Ovary (tissue), 3 donors: ENCODE measurements around the gene ADAT3.
"Not testable (repeated sequence)": the region's sequence is repeated elsewhere in the genome, so short reads cannot be mapped to it uniquely, and the experiment has no call there.

ENCODE experiments used
- CTCF ChIP-seq, 3 donors: fragments of 450-650 bp in 2 of 3; fragments of 200-600 bp in 1 of 3; IDR thresholded peaks; one replicate each; pipeline versions ENCODE4 v1.5.1 to v1.8.0; 2016 to 2022; ENCODE audit warnings: antibody characterized with exemption in 3 of 3, mild to moderate bottlenecking in 1 of 3
- EP300 ChIP-seq: sonication (generic); formaldehyde crosslinking; IDR thresholded peaks from one replicate; pipeline ENCODE4 v1.6.1; 2017; ENCODE audit warnings: antibody characterized with exemption
- POLR2A ChIP-seq: fragments of 450-650 bp; IDR thresholded peaks from one replicate; pipeline ENCODE4 v1.6.1; 2017; ENCODE audit warnings: antibody characterized with exemption, mild to moderate bottlenecking, moderate library complexity
- donor health status: DM: no; HTN: no; CAD: no.

GRCh38 chr19:1877280-1877660 lies 27.9 kb upstream of the ADAT3 start:
- not testable (repeated sequence) for TF ChIP-seq CTCF (IDR thresholded peaks at IDR 0.05); POLR2A; EP300
